ENCODE data around the gene TNFAIP3.

DNA sequence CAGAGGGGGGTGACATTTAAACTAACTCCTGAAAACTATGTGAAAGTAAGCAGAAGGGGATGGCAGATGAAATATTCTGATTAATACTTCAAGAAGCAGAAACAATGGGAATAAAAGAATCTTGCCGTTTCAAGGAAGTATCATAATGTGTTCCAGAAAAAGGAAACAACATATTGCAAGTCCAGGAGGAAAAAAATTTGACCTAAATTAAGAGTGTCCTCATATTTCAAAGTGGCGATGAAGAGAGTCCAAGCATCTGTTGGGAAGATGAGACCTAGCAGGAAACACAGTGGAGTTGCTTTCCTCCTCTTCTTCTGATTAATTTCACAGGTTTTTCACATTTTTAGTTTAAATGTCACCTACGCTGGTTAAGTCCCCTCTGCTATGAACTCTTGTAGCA, 45.6 kb upstream of the TNFAIP3 start:
- TF ChIP-seq, protein P1, sequence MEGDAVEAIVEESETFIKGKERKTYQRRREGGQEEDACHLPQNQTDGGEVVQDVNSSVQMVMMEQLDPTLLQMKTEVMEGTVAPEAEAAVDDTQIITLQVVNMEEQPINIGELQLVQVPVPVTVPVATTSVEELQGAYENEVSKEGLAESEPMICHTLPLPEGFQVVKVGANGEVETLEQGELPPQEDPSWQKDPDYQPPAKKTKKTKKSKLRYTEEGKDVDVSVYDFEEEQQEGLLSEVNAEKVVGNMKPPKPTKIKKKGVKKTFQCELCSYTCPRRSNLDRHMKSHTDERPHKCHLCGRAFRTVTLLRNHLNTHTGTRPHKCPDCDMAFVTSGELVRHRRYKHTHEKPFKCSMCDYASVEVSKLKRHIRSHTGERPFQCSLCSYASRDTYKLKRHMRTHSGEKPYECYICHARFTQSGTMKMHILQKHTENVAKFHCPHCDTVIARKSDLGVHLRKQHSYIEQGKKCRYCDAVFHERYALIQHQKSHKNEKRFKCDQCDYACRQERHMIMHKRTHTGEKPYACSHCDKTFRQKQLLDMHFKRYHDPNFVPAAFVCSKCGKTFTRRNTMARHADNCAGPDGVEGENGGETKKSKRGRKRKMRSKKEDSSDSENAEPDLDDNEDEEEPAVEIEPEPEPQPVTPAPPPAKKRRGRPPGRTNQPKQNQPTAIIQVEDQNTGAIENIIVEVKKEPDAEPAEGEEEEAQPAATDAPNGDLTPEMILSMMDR (IDR thresholded peaks at IDR 0.05; ENCODE audit: insufficient read depth, low read depth, low read length): no peak
- no peak for TF ChIP-seq EZH2 (IDR thresholded peaks at IDR 0.05; ENCODE audit: insufficient read depth, low read length)

All from astrocyte (in vitro differentiated cells and primary cell).